T1000 (cell line): Measurements from ENCODE around the gene ZFYVE19.

Source experiments
- DNase-seq: peaks from one replicate; lab custom pipeline; 2025; ENCODE audit warnings: mixed read lengths; lab: John Stamatoyannopoulos, UW

ZFYVE19 gene

DNA sequence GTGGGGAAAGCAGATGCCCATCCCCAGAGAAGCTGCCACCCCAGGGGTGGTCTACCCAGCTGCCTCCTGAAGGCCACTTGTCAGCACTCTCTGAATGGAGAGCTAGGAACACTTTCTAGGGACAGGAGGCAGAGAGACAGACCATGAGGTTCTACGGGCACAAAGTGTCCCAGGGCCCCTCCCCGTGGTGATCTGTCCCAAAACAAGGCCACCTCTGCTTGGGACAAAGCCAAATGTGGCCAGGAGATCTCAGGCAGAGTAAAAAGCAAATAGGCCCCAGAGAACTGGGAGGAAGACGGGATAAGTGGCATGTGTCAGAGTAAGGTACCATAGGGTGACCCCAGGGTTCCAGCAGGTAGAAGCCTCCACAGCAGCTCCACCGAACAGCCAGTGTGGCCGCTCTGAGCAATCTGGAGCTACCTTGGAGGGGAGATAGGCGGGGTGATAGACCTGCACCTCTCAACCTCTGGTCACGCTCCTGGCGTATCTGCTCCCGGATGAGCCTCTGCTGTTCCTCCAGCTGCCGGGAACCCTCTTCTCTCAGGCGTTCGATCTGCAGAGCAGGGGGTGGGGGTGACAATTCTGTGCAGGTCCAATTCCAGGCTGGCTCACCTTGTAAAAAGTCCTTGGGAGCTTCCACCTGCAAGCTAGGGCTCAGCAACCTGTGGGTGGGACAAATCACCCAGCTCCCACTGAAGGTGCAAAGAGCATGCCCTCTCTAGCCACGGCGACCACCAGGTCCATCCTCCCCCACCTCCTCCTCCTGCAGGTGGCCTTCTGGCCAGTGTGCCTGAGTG lies 31.0 kb upstream of the ZFYVE19 start:
- DNase-seq, result no peak

DNA sequence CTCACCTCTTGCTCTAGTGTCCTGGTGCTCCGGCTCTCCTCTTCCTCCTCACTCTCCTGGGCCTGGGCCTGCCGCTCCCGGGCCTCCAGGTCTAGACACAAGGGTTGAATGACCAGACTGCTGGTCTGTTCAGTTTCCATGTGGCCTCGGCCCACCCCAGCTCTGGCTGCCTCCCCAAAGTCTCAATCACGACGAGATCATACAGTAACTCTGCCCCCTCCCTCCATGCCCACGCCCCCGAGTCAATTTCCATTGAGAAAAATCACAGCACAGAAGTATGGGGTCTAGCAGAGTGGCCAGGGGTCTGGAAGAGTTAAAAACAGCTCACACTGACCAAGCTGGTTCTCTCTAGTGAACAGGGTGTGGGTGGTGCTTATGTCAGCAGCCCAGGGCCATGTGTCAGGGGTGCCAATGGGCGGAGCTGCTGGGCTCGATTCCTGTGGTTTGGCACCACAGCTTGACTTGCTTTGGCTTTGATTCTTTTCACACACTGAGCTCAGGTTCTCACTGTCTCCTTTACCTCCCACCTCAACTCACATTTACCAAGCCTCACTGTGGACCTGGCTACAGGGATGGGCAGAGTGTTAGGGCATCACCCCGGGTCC lies 30.2 kb upstream of the ZFYVE19 start:
- no peak for DNase-seq

GRCh38 chr15:40782609-40783227 lies 24.2 kb upstream of the ZFYVE19 start:
- DNase-seq, result no peak

GRCh38 chr15:40785164-40785563 lies 21.7 kb upstream of the ZFYVE19 start:
- DNase-seq, result no peak

DNA sequence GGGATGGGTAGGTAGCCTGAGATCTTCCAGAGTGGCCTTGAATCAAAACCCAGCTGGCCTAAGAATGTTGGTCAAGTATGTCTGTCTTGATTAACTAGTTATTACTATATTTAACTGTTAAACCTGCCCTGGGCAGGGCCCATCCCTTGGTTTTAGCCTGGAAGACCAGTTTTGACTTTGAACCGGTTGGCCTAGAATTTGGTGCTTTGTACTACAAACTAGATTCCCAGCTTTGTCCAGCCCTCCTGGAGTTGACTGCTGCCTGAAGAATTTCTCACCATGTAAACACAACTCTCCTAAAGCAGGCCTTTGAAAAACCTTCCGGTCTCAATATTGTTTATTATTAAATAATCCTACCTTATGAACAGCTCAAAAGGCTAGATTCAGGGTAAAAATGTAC lies 21.1 kb upstream of the ZFYVE19 start:
- no peak for DNase-seq

DNA sequence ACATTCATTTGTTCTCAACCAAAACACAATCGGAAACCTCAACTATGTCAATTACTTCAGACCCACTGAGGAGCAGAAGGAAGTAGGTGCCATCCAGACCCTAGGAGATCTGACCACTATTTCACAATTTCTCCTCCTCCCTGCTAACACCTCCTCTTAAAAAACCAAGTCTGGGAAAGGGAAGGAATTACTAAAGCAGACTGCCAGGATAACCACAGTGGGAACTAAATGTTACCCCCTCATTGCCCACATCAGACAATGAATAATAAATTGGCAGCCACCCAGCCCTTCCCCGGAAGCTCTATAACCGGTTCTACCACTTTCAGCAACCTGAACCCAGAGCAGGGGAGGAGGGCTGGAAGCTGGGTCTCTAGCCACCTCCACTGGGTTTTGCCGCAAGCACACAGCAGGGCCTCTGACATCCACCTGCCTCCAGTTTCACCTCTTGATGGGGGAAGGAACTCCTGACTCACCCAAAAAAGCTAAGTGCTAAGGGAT lies 19.5 kb upstream of the ZFYVE19 start:
- peak; percentile 15 for DNase-seq

DNA sequence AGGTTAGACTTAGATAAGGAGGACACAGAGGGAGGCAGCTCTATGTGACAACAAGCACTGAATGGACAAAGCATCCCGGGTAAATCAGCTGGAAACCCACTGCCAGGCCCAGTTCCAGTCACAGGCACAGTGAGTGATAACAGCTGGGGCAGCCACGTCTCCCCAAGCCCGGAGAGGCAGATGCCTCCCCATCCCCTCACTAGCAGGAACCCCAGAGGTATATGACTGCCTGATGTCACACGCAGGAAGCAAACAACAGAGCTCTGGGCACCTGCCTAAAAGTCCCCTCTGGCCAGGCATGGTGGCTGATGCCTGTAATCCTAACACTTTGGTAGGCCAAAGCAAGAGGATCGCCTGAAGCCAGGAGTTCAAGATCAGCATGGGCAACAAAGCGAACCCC lies 18.9 kb upstream of the ZFYVE19 start:
- no peak for DNase-seq

GRCh38 chr15:40789119-40789518 lies 17.8 kb upstream of the ZFYVE19 start:
- DNase-seq, result no peak

- DNase-seq, result no peak
Measured at GRCh38 chr15:40789999-40790398, 16.9 kb upstream of the ZFYVE19 start.

DNA sequence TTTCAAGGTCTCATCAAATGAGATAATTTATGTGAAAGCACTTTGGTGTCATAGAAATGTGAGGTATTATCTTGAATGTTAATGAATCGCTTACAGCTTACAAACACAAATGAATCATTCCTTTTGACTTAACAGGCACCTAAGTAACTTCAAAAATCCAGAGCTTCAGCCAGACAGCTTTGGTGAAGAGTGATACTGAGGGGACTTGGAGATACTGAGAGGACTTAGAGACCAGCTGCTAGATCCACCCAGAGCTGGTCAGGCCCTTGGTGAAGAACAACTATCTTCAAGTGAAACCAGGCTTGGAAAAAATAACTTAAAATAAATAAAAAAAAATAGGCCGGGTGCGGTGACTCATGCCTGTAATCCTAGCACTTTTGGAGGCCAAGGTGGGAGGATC lies 16.2 kb upstream of the ZFYVE19 start:
- no peak for DNase-seq

GRCh38 chr15:40792394-40792793 lies 14.5 kb upstream of the ZFYVE19 start:
- DNase-seq, result no peak

GRCh38 chr15:40793216-40793989 lies 13.5 kb upstream of the ZFYVE19 start:
- peak; percentile 33 for DNase-seq

DNA sequence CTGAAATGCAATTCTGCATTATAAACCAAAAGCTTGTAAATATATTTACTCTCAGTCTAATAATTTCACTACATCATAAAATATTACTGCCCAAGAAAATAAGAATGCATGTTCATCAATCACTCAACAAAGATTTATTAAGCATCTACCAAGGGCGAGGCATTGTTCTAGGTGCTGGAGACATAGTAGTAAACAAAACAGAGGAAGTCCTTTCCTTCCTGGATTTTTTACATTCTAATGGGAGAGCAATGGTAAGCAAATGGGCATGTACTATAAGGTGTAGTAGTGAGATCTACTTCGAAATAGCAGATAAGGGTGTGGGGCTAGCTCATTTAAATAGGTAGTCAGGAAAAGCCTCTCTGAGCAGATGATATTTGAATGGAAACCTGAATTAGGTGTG lies 10.8 kb upstream of the ZFYVE19 start:
- no peak for DNase-seq

GRCh38 chr15:40796512-40796911 lies 10.4 kb upstream of the ZFYVE19 start:
- no peak for DNase-seq

GRCh38 chr15:40799523-40799922 lies 7.4 kb upstream of the ZFYVE19 start:
- no peak for DNase-seq

DNA sequence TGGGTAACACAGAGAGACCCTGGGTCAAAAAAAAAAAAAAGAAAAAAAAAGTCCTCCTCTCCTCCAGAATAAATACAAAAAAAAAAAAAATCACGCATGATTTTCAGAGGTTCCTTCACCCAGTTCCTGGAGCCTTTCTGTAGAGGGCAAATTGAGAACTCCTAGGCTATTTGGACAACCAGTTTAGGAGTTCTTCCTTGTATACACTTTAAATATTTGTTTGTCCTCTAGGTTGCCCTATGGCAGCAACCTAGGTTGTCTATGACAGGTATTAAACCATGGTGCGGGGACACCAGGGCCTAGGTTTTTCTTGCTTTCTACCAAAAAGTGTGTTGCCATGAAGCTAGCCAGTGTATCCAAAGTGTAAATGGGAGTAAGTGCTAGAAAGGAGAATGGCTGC lies 3.8 kb upstream of the ZFYVE19 start:
- no peak for DNase-seq

DNA sequence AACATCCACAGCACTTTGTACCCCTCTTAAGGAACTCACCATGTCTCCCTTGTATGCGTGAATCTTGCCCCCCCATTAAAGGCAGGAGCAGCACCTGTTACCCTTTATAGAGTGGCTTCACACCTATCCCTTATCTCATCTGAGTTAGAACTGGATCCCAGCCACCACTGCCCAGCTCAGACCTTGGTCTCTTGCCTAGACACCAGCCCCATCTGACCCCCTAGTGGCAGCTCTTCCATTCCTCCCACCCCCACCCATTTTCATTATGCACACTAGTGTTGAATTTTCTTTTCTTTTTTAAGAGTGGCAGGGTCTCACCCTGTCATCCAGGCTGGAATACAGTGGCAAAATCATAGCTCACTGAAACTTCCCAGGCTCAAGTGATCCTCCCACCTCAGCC lies 3.2 kb upstream of the ZFYVE19 start:
- DNase-seq, result no peak

- DNase-seq, result no peak
Measured at GRCh38 chr15:40806672-40807027, 239 bp upstream of the ZFYVE19 start.

- no peak for DNase-seq
Measured at GRCh38 chr15:40807888-40808461, 1.1 kb downstream of the ZFYVE19 start.

- DNase-seq, result no peak
Measured at GRCh38 chr15:40808861-40809450, 2.1 kb downstream of the ZFYVE19 start.

DNA sequence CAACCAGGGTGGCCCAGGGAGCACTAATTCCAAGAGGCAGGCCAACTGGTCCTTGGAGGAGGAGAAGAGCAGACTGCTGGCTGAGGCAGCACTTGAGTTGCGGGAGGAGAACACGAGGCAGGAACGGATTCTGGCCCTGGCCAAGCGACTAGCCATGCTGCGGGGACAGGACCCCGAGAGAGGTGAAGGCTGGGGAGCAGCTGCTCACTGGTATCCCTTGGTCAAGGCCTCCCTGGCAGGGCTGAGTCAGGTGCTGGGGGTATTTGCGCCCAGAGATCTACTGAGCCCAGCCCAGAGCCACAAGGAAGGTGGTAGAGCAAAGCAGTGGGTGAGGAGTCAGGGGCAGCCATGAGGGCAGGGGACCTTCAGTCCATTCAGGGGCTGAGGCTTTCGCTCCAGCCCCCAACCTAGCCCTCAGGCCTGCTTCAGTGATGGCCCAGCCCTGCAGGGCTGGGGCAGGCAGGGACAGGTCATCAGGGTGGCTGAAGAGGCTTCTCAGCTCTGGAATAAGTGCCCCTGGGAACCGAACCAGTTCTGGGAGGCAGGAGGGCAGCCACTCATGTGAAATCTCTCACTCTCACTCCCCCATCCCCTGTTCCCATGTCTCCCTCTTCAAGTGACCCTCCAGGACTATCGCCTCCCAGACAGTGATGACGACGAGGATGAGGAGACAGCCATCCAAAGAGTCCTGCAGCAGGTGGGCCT lies 6.0 kb downstream of the ZFYVE19 start:
- DNase-seq, result no peak
